Endothelial cell of umbilical vein (primary cell): ENCODE measurements around the gene RBM4B. TPM values are rescaled to one million over a fixed set of nuclear protein-coding genes. Genes with fewer than 3 reads are reported as not detected.

Source experiments
- BruUV-seq: library from RNA; stranded (reverse); fragments of 400-500 nt; replicated peaks from 2 replicates; lab custom pipeline; 2021; lab: Mats Ljungman, UMichigan
- CTCF ChIA-PET: fragments of 300-600, 350-600 bp; sonication (Branson Sonifier 250); formaldehyde crosslinking; loops from one replicate; lab custom pipeline; 2021; ENCODE audit warnings: antibody characterized with exemption, inconsistent platforms; lab: Charles Lee
- POLR2A ChIA-PET: fragments of 300-600, 350-600 bp; sonication (Branson Sonifier 250); formaldehyde crosslinking; loops from one replicate; lab custom pipeline; 2021; ENCODE audit warnings: antibody characterized with exemption, inconsistent platforms; lab: Charles Lee
- DNase-seq: peaks from one replicate; pipeline ENCODE4 v3.0.0-alpha.2; 2011; ENCODE audit warnings: low read depth, low spot score
- FAIRE-seq: peaks from 2 replicates; lab custom pipeline; 2011; peaks lifted over from hg19 to GRCh38; lab: Jason Lieb, UNC
- H2AFZ ChIP-seq: 2 replicates; pipeline ENCODE4 v1.6.0; 2012; ENCODE audit warnings: low read depth, low read length, control low read depth, inconsistent platforms
- H3K27ac ChIP-seq: 2 replicates; pipeline ENCODE4 v1.5.1; 2011; ENCODE audit warnings: low read depth, mild to moderate bottlenecking, control low read depth, low read length, moderate library complexity; ENCODE audit not compliant: insufficient read depth
- H3K27me3 ChIP-seq, 2 experiments: 2 replicates each; pipeline versions ENCODE4 v1.6.0 to v1.6.1; 2011; ENCODE audit warnings: low read length in 2 of 2, mixed read lengths in 1 of 2; ENCODE audit not compliant: control insufficient read depth in 2 of 2, insufficient read depth in 2 of 2
- H3K36me3 ChIP-seq, 2 experiments: 2 replicates in 1 of 2; 3 replicates in 1 of 2; pipeline ENCODE4 v1.5.1; 2011; ENCODE audit warnings: low read length in 2 of 2, mild to moderate bottlenecking in 1 of 2, moderate library complexity in 1 of 2; ENCODE audit not compliant: control insufficient read depth in 2 of 2, insufficient read depth in 2 of 2; ENCODE audit errors: extremely low read depth in 1 of 2
- H3K4me1 ChIP-seq: 3 replicates; pipeline ENCODE4 v1.5.1; 2011; ENCODE audit warnings: mild to moderate bottlenecking, low read length; ENCODE audit not compliant: control insufficient read depth, insufficient read depth; ENCODE audit errors: extremely low read depth
- H3K4me2 ChIP-seq: 2 replicates; pipeline ENCODE4 v1.6.1; 2011; ENCODE audit warnings: low read length, control low read depth, mixed read lengths; ENCODE audit not compliant: insufficient read depth
- H3K4me3 ChIP-seq, 3 experiments: fragments of 200-600 bp in 1 of 3; sonication (generic), shearing (Covaris generic) in 1 of 3; replicated peaks in 1 of 3; 2 replicates each; pipeline ENCODE4 v1.5.1; 2011 to 2016; ENCODE audit warnings: control low read depth in 3 of 3, low read length in 3 of 3, mild to moderate bottlenecking in 2 of 3, inconsistent platforms in 1 of 3, low read depth in 1 of 3, moderate library complexity in 1 of 3; ENCODE audit not compliant: insufficient read depth in 1 of 3
- H3K79me2 ChIP-seq: 2 replicates; pipeline ENCODE4 v1.6.0; 2012; ENCODE audit warnings: low read length, inconsistent platforms; ENCODE audit not compliant: control insufficient read depth, insufficient read depth
- H3K9ac ChIP-seq: replicated peaks from 2 replicates; pipeline ENCODE3; 2011; ENCODE audit warnings: low read length, control low read depth; ENCODE audit not compliant: insufficient read depth; ENCODE audit errors: extremely low read depth
- H3K9me1 ChIP-seq: replicated peaks from 3 replicates; pipeline ENCODE4 v1.6.0; 2011; ENCODE audit warnings: mild to moderate bottlenecking, low read length; ENCODE audit not compliant: control insufficient read depth, insufficient read depth; ENCODE audit errors: extremely low read depth
- H3K9me3 ChIP-seq: replicated peaks from 2 replicates; pipeline ENCODE4 v1.5.1; 2012; ENCODE audit warnings: low read length, inconsistent platforms; ENCODE audit not compliant: control insufficient read depth, insufficient read depth
- H4K20me1 ChIP-seq: replicated peaks from 2 replicates; pipeline ENCODE3; 2011; ENCODE audit warnings: mild to moderate bottlenecking, low read length; ENCODE audit not compliant: control insufficient read depth, insufficient read depth; ENCODE audit errors: extremely low read depth
- CTCF ChIP-seq, 2 donors: IDR thresholded peaks; 1 replicate in 1 of 2; 2 replicates in 1 of 2; pipeline ENCODE4 v1.5.1; 2011; ENCODE audit warnings: low read length in 2 of 2, mild to moderate bottlenecking in 2 of 2, moderate library complexity in 2 of 2, control low read depth in 1 of 2, inconsistent platforms in 1 of 2, low read depth in 1 of 2; ENCODE audit not compliant: insufficient read depth in 1 of 2; ENCODE audit errors: extremely low read depth in 1 of 2
- EZH2 ChIP-seq: IDR thresholded peaks from 2 replicates; pipeline ENCODE4 v1.6.1; 2012; ENCODE audit warnings: borderline replicate concordance, low read depth, mild to moderate bottlenecking, moderate library complexity, low read length, inconsistent platforms; ENCODE audit not compliant: severe bottlenecking
- FOS ChIP-seq: IDR thresholded peaks from 2 replicates; pipeline ENCODE4 v1.6.1; 2011; ENCODE audit warnings: mild to moderate bottlenecking, low read length, moderate library complexity, borderline replicate concordance; ENCODE audit not compliant: insufficient read depth
- GATA2 ChIP-seq: IDR thresholded peaks from 2 replicates; pipeline ENCODE4 v1.7.0; 2011; ENCODE audit warnings: low read depth, mild to moderate bottlenecking, moderate library complexity, mixed read lengths, low read length; ENCODE audit not compliant: insufficient read length, insufficient read depth
- JUN ChIP-seq: IDR thresholded peaks from 2 replicates; pipeline ENCODE4 v1.6.1; 2011; ENCODE audit warnings: borderline replicate concordance, low read depth; ENCODE audit not compliant: insufficient read length, insufficient read depth
- MYC ChIP-seq: IDR thresholded peaks from one replicate; pipeline ENCODE4 v1.6.1; 2011; ENCODE audit warnings: mild to moderate bottlenecking, low read depth, low read length
- POLR2A ChIP-seq: IDR thresholded peaks from 2 replicates; pipeline ENCODE4 v1.6.1; 2012; ENCODE audit warnings: low read depth, mild to moderate bottlenecking, control low read depth, low read length
- POLR2AphosphoS5 ChIP-seq: IDR thresholded peaks from 2 replicates; pipeline ENCODE4 v1.6.1; 2012; ENCODE audit warnings: low read depth, mild to moderate bottlenecking, control low read depth, low read length, moderate library complexity; ENCODE audit not compliant: insufficient read depth
- dilution Hi-C: fragments of 300-500 bp; cut with MboI; formaldehyde crosslinking; loops from one replicate; pipeline ENCODE4 v1.15.0; 2019; ENCODE audit warnings: low sequenced_read_pairs; ENCODE audit not compliant: extremely low pct_ligation_motif_present
- intact Hi-C: fragments of 100-400 bp; cut with micrococcal nuclease; formaldehyde crosslinking; loops from one replicate; pipeline ENCODE4 v1.10.0; 2022
- polyA plus RNA-seq, 4 experiments: library from polyadenylated mRNA; depleted of rRNA in 3 of 4; stranded (reverse) in 3 of 4; unstranded in 1 of 4; fragments of >200 nt; gene quantifications; 2 replicates each; pipeline versions ENCODE4 v1.2.1 to v1.2.3, GENCODE V29; 2011 to 2012; ENCODE audit warnings: missing spikeins in 1 of 4
- total RNA-seq: library from RNA; stranded (reverse); gene quantifications from 2 replicates; pipeline ENCODE4 v1.2.3, GENCODE V29; 2021
- TF ChIP-seq, protein P1 (sequence below): IDR thresholded peaks from 2 replicates; pipeline ENCODE4 v1.6.1; 2011; ENCODE audit not compliant: insufficient read depth, insufficient read length

RBM4B gene
- total and polyA plus RNA-seq, 2 donors (not counting 3 experiments of a cell fraction or from before 2014, with no cell fraction given), result 22.2 to 31.2 TPM

GRCh38 chr11:66636411-66636810 lies 41.3 kb downstream of the RBM4B start:
- H3K9me3 ChIP-seq, result no peaks in the 10 kb centered on the region
- H3K4me2 ChIP-seq, result no peak overlapping the region
- H3K27ac ChIP-seq, result no peak overlapping the region
- H3K4me1 ChIP-seq, result peaks cover 28% of the 10 kb centered on the region
- DNase-seq (no peak), FAIRE-seq (no peak)
- no peak for TF ChIP-seq JUN
- TF ChIP-seq MYC, result no peak
- no peak for TF ChIP-seq CTCF (IDR thresholded peaks at IDR 0.05; ENCODE audit: extremely low read depth in 1 of 2, insufficient read depth in 1 of 2, low read depth in 1 of 2, low read length in 2 of 2)
- TF ChIP-seq GATA2, result no peak
- no peak for TF ChIP-seq POLR2AphosphoS5
- H3K4me3 ChIP-seq, result no peak overlapping the region
- H3K9ac ChIP-seq, result no peak overlapping the region
- no peaks in the 10 kb centered on the region for H3K27me3 ChIP-seq
- ChIA-PET CTCF (interaction anchor here (0.7 to 1.3 kb wide), 2 partner anchors 9 to 42 kb away, joined by 3 to 5 read pairs; no protein-coding TSS in a partner anchor), POLR2A (no interaction called here)
- no peaks in the 10 kb centered on the region for H3K9me1 ChIP-seq
- H3K36me3 ChIP-seq, result peaks cover 6 to 13% of the 10 kb centered on the region in 2 experiments
- intact Hi-C loops, result no loop called here
- no TSS peak for BruUV-seq
- H2AFZ ChIP-seq, result no peak overlapping the region
- peaks cover 14% of the 10 kb centered on the region for H4K20me1 ChIP-seq
- peaks cover 87% of the 10 kb centered on the region for H3K79me2 ChIP-seq
- dilution Hi-C loops, result no loop called here

DNA sequence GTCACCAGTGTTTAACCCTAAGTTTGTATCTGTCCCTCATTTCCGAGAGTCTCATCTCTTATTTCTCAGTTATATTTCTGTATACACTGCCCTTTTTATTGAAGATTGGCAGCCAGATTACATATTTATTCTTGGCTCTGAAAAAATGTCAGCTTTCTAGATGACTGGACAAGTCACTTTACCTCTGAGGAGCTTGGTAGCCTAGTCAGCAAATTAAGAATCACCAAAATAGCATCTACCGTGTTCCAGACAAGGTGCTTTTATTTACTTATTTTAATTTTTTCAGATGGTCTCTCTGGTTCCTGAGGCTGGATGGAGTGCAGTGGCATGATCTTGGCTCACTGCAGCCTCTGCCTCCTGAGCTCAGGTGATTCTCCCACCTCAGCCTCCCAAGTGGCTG lies 44.7 kb downstream of the RBM4B start:
- TF ChIP-seq CTCF (IDR thresholded peaks at IDR 0.05; ENCODE audit: extremely low read depth in 1 of 2, insufficient read depth in 1 of 2, low read depth in 1 of 2, low read length in 2 of 2) (no peak), POLR2AphosphoS5 (no peak), EZH2 (no peak), POLR2A (no peak), GATA2 (no peak), FOS (no peak), MYC (no peak), JUN (no peak)
- TF ChIP-seq, protein P1, sequence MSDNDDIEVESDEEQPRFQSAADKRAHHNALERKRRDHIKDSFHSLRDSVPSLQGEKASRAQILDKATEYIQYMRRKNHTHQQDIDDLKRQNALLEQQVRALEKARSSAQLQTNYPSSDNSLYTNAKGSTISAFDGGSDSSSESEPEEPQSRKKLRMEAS, result no peak
- peaks cover 4% of the 10 kb centered on the region for H3K4me1 ChIP-seq
- no peaks in the 10 kb centered on the region for H3K9me1 ChIP-seq
- FAIRE-seq (no peak), DNase-seq (no peak)
- no peak overlapping the region for H3K4me2 ChIP-seq
- H2AFZ ChIP-seq, result no peak overlapping the region
- dilution Hi-C loops (no loop called here), intact Hi-C loops (no loop called here)
- H4K20me1 ChIP-seq, result peaks cover 7% of the 10 kb centered on the region
- no peaks in the 10 kb centered on the region for H3K27me3 ChIP-seq
- ChIA-PET CTCF (no interaction called here), POLR2A (no interaction called here)
- no peak overlapping the region for H3K4me3 ChIP-seq
- no peaks in the 10 kb centered on the region for H3K9me3 ChIP-seq
- BruUV-seq, result no TSS peak
- peaks cover 10 to 20% of the 10 kb centered on the region in 2 experiments for H3K36me3 ChIP-seq
- no peak overlapping the region for H3K27ac ChIP-seq
- H3K79me2 ChIP-seq, result peaks cover 91% of the 10 kb centered on the region
- H3K9ac ChIP-seq, result no peak overlapping the region
